HK-2 (cell line): Measurements from ENCODE around the gene LMF1.
"Not testable (repeated sequence)": the region's sequence is repeated elsewhere in the genome, so short reads cannot be mapped to it uniquely, and the experiment has no call there.

Experiments used
- DNase-seq: peaks from one replicate; pipeline ENCODE4 v3.0.0-alpha.2; 2018; ENCODE audit not compliant: unreplicated experiment

Gene LMF1

DNA sequence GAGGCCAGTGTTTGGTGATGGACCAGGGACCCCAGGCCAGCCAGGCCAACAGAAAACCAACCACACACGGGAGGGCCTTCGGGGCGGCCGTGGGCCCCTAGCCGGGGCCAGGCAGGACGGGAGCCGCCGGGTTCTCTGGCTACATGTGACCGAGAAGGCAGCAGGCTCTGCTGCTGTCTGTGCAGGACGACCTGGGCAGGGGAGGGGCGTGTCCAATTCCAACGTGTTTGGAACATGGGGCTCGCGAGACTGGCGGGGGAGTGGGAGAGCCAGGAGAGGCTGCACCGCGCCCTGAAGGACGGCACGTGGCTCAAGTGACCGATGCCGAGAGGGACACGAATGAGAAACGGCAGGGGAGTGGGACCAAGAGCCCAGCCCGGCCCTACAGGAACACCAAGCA, 75.4 kb downstream of the LMF1 start:
- DNase-seq = no peak

DNA sequence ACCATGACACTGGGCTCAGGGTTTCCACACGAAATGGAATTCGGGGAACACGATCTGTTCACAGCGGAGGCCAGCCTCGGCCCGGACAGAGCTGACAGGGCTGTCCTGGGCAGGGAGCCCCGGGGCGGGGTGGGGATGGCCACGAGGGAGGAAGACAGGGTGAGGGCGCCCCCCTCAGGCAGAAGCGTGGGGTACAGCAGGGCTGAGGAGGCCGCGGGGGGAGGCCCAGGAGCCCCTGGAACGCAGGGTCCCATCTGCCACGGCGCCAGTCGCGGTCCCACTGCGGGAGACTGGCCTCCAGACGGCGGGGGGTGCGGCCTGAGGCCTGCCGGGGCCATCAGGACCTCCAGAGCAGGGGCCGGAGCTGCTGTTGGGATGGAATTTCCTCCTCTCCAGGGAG, 75.9 kb downstream of the LMF1 start:
- no peak for DNase-seq

DNA sequence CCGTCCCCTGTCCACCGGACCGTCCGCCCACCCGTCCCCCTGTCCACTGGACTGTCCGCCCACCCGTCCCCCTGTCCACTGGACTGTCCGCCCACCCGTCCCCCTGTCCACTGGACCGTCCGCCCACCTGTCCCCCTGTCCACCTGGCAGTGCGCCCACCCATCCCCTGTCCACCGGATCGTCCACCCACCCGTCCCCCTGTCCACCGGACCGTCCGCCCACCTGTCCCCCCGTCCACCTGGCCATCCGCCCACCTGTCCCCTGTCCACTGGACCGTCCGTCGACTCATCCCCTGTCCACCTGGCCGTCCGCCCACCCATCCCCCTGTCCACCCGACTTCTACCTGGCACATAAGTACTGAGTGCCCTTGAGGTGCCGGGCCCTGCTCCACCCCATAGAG, 76.6 kb downstream of the LMF1 start:
- no peak for DNase-seq

- no peak for DNase-seq
Observed at GRCh38 chr16:893360-893759, 77.4 kb downstream of the LMF1 start.

- DNase-seq = peak; percentile 7
Observed at GRCh38 chr16:892536-893255, 78.1 kb downstream of the LMF1 start.

DNA sequence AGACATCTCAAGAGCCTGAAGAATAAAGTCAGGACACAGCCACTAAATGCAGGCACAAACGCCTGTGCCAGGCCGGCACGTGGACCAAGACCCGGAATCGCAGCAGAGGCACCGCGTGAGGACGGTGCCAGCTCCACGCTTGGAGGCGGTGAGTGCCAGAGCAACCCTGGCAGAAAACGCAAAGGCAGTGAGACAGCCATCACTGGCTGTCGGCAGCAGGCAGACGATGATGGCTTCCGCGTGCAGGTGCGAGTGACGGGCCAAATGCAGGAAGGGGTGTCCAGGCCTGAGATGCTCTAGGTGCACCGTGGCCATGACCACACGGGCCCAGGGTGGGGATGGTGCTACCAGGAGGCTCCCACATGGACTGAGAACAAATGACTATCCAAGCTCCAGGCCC, 78.8 kb downstream of the LMF1 start:
- DNase-seq = no peak

- DNase-seq = no peak
Observed at GRCh38 chr16:891353-891740, 79.4 kb downstream of the LMF1 start.

- no peak for DNase-seq
Observed at GRCh38 chr16:890716-891352, 80.0 kb downstream of the LMF1 start.

DNA sequence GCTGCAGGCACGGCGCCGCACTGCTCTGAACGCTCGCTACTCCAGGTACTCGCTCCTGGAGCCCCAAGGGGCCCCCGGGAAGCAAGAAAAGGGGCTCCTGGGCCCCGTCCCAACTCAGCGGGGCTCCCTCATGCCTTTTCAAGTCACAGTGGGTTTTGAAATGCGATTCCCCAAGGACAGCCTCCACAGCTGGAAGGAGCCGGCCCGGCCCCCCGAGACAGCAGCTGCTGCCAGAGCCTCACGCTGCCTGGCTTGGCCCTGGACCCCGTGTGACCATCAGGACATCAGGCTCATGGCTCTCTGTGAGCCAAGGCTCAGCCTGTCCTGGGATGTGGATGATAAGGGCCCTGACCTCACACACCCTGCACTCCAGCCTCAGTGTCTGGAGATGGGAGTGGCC, 80.6 kb downstream of the LMF1 start:
- DNase-seq = no peak

DNA sequence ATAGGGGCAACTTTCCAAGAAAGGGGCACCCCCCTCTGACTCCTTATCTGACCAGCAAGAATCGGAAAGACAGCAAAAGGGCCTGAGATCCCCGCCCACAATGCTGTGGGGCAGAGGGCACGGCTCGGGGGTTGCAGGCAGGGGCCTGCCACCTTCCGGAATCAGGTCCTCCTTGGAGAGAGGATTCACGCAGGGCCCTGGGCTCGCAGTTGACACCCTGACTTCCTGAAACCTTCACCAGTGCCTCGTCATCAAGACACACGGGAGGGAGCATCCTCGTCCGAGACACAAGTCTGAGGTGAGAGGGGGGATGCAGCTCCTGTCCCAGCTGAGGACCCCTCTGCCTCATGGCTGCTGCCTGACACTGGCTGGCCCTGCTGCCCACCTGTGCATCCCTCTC, 81.2 kb downstream of the LMF1 start:
- no peak for DNase-seq

- no peak for DNase-seq
Observed at GRCh38 chr16:888901-889570, 81.7 kb downstream of the LMF1 start.

GRCh38 chr16:888456-888855, 82.3 kb downstream of the LMF1 start:
- not testable (repeated sequence) for DNase-seq

DNA sequence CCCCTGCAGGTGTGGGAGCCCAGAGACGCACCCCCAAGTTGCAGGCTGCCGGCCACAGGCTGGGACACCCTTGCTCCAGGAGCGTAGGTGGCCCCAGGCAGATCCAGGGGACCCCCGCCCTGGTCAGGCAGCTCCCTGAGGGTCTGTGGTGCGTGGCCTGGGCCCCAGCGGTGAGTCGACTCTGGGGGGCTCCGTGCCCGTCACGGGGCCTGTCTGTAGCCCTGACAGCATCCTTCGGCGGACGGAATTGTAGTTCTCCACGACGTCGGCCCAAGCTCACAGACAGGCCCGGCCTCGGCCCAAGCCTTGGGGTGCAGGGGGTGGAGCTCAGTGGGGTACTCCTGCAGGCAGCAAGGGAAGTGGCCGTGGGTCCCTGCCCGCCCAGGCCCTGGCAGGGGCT, 82.9 kb downstream of the LMF1 start:
- DNase-seq = no peak

DNA sequence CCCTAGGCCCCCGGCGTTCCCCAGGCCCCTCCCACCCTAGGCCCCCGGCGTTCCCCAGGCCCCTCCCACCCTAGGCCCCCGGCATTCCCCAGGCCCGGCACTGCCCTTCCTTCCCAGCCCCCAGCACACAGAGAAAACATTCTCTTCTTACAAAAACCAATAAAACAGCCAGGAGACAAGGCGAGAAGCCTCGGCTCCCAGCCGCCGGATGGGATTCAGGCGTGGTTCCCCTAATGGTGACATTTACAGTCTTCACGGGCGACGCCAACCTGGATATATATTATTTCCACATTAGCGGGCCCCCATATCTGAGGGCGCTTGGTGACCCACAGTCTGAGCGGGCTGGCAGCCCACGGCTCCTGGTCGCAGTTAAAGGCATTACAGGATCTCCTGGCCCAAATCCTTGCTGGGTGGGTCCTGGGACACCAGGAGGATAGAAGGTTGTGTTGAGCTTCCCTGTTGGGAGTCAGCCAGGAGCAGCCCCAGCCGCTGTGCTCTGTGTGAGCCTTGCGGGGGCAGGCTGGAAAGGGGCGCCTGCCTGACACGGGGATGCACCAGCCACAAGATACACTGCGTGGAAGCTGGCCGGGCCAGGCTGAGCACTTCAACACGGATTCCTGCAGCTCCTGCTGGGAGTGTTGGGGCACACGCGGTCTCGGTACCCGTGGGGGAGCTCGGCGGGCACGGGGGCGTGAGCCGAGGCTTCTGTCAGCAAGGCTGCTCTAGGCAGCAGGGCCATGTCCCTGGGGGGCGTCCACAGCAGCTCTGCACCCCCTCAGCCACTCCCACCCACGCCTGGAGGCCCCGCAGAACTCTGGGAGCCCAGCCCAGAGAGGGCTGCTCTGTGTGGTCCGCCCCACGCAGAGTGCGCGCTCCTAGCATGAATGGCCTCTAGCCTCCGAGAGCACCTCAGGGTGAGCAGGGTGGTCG, 83.7 kb downstream of the LMF1 start:
- DNase-seq = no peak

GRCh38 chr16:886084-886543, 84.7 kb downstream of the LMF1 start:
- DNase-seq = no peak

GRCh38 chr16:885391-885790, 85.4 kb downstream of the LMF1 start:
- no peak for DNase-seq

DNA sequence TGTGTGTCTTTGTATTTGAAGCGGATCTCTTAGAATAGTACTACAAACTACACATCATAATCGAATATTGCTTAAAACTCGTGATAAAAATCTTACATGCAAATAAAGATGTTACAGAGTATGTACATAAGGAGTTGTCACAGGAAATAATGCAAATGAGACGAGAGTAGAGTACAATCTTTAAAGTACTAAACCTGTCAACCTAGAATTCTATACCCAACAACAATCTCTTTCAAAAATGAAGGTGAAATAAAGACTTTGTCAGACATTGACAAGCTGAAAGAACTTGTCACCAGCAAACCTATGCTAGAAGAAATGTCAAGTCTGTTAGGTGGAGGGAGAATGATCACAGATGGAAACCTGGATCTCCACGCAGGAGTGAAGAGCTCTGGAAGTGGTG, 86.6 kb downstream of the LMF1 start:
- no peak for DNase-seq

- no peak for DNase-seq
Observed at GRCh38 chr16:883781-884180, 87.0 kb downstream of the LMF1 start.

- no peak for DNase-seq
Observed at GRCh38 chr16:883340-883739, 87.4 kb downstream of the LMF1 start.

- not testable (repeated sequence) for DNase-seq
Observed at GRCh38 chr16:882671-883070, 88.1 kb downstream of the LMF1 start.

- DNase-seq = no peak
Observed at GRCh38 chr16:882256-882655, 88.5 kb downstream of the LMF1 start.
